Measurements from ENCODE around the gene CA5A.
"Not testable (repeated sequence)": the region's sequence is repeated elsewhere in the genome, so short reads cannot be mapped to it uniquely, and the experiment has no call there.

The CA5A gene

GRCh38 chr16:87896176-87896890 lies 40.0 kb downstream of the CA5A start:
- not testable (repeated sequence) for DNase-seq (ENCODE audit: low read depth, low spot score)

- no peak for DNase-seq (ENCODE audit: low read depth, low spot score)
Measured at GRCh38 chr16:87895641-87896141, 40.6 kb downstream of the CA5A start.

- not testable (repeated sequence) for DNase-seq (ENCODE audit: low read depth, low spot score)
Measured at GRCh38 chr16:87894005-87894404, 42.3 kb downstream of the CA5A start.

- no peak for DNase-seq (ENCODE audit: low read depth, low spot score)
Measured at GRCh38 chr16:87891764-87892163, 44.6 kb downstream of the CA5A start.

- not testable (repeated sequence) for DNase-seq (ENCODE audit: low read depth, low spot score)
Measured at GRCh38 chr16:87889762-87890161, 46.6 kb downstream of the CA5A start.

GRCh38 chr16:87888346-87888745 lies 48.0 kb downstream of the CA5A start:
- not testable (repeated sequence) for DNase-seq (ENCODE audit: low read depth, low spot score)

- not testable (repeated sequence) for DNase-seq (ENCODE audit: low read depth, low spot score)
Measured at GRCh38 chr16:87887931-87888330, 48.4 kb downstream of the CA5A start.

GRCh38 chr16:87885371-87885967 lies 50.9 kb downstream of the CA5A start:
- not testable (repeated sequence) for DNase-seq (ENCODE audit: low read depth, low spot score)

- no peak for DNase-seq (ENCODE audit: low read depth, low spot score)
Measured at GRCh38 chr16:87882436-87883019, 53.8 kb downstream of the CA5A start.

- DNase-seq (ENCODE audit: low read depth, low spot score): peak; percentile 52
Measured at GRCh38 chr16:87881324-87882200, 54.8 kb downstream of the CA5A start.

GRCh38 chr16:87880117-87880696 lies 56.1 kb downstream of the CA5A start:
- DNase-seq (ENCODE audit: low read depth, low spot score): peak; percentile 71

GRCh38 chr16:87879411-87880013 lies 56.8 kb downstream of the CA5A start:
- DNase-seq (ENCODE audit: low read depth, low spot score): not testable (repeated sequence)

GRCh38 chr16:87878704-87879103 lies 57.6 kb downstream of the CA5A start:
- peak; percentile 15 for DNase-seq (ENCODE audit: low read depth, low spot score)

GRCh38 chr16:87877942-87878507 lies 58.3 kb downstream of the CA5A start:
- no peak for DNase-seq (ENCODE audit: low read depth, low spot score)

GRCh38 chr16:87874639-87875427 lies 61.5 kb downstream of the CA5A start:
- DNase-seq (ENCODE audit: low read depth, low spot score): peak; percentile 53

- DNase-seq (ENCODE audit: low read depth, low spot score): peak; percentile 97
Measured at GRCh38 chr16:87870418-87871291, 65.7 kb downstream of the CA5A start.

GRCh38 chr16:87869879-87870417 lies 66.4 kb downstream of the CA5A start:
- DNase-seq (ENCODE audit: low read depth, low spot score): not testable (repeated sequence)

Measured in ELF-1 (cell line).